HG02763 (cell line): Measurements from ENCODE around the gene ENPP6.
A peak's percentile ranks its signal among the peaks of the same experiment; 100 is the strongest.

Experiments
- ATAC-seq: cut with Tn5 transposase; IDR thresholded peaks from one replicate; pipeline ENCODE4 v1.9.1; 2021; ENCODE audit warnings: mild to moderate bottlenecking, moderate library complexity; ENCODE audit not compliant: unreplicated experiment

Gene ENPP6

GRCh38 chr4:184217634-184218033, at the start of gene ENPP6:
TSS of gene ENPP6 (minus strand) at chr4:184217873. CDS start at chr4:184217819, 54 bp downstream.
- no peak for ATAC-seq

GRCh38 chr4:184267206-184267608, 49.5 kb upstream of the ENPP6 start:
- no peak for ATAC-seq

- peak; percentile 30 for ATAC-seq
These were observed 48.1 kb upstream of the ENPP6 start for GRCh38 chr4:184265546-184266351.

- ATAC-seq, result peak; percentile 22
These were observed 46.4 kb upstream of the ENPP6 start for GRCh38 chr4:184263910-184264732.

GRCh38 chr4:184263461-184263860, 45.8 kb upstream of the ENPP6 start:
- ATAC-seq, result no peak

- ATAC-seq, result no peak
These were observed 45.2 kb upstream of the ENPP6 start for GRCh38 chr4:184262901-184263300.

- no peak for ATAC-seq
These were observed 43.6 kb upstream of the ENPP6 start for GRCh38 chr4:184261246-184261645.

GRCh38 chr4:184259866-184260265, 42.2 kb upstream of the ENPP6 start:
- no peak for ATAC-seq

- no peak for ATAC-seq
These were observed 41.4 kb upstream of the ENPP6 start for GRCh38 chr4:184259081-184259480.

- no peak for ATAC-seq
These were observed 38.4 kb upstream of the ENPP6 start for GRCh38 chr4:184255871-184256642.

GRCh38 chr4:184255361-184255760, 37.7 kb upstream of the ENPP6 start:
- no peak for ATAC-seq

- no peak for ATAC-seq
These were observed 35.4 kb upstream of the ENPP6 start for GRCh38 chr4:184253072-184253420.

GRCh38 chr4:184252136-184253071, 34.7 kb upstream of the ENPP6 start:
- no peak for ATAC-seq

GRCh38 chr4:184251670-184251980, 34.0 kb upstream of the ENPP6 start:
- ATAC-seq, result no peak

- peak; percentile 58 for ATAC-seq
These were observed 33.4 kb upstream of the ENPP6 start for GRCh38 chr4:184250795-184251669.

GRCh38 chr4:184248216-184248615, 30.5 kb upstream of the ENPP6 start:
- no peak for ATAC-seq

GRCh38 chr4:184247421-184247820, 29.7 kb upstream of the ENPP6 start:
- ATAC-seq, result no peak

- ATAC-seq, result no peak
These were observed 28.8 kb upstream of the ENPP6 start for GRCh38 chr4:184246426-184246825.

GRCh38 chr4:184238072-184238745, 20.5 kb upstream of the ENPP6 start:
- ATAC-seq, result no peak
